ENCODE data around the gene PDP2.
A peak's percentile ranks its signal among the peaks of the same experiment; 100 is the strongest.

PDP2 gene, protein sequence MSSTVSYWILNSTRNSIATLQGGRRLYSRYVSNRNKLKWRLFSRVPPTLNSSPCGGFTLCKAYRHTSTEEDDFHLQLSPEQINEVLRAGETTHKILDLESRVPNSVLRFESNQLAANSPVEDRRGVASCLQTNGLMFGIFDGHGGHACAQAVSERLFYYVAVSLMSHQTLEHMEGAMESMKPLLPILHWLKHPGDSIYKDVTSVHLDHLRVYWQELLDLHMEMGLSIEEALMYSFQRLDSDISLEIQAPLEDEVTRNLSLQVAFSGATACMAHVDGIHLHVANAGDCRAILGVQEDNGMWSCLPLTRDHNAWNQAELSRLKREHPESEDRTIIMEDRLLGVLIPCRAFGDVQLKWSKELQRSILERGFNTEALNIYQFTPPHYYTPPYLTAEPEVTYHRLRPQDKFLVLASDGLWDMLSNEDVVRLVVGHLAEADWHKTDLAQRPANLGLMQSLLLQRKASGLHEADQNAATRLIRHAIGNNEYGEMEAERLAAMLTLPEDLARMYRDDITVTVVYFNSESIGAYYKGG

DNA sequence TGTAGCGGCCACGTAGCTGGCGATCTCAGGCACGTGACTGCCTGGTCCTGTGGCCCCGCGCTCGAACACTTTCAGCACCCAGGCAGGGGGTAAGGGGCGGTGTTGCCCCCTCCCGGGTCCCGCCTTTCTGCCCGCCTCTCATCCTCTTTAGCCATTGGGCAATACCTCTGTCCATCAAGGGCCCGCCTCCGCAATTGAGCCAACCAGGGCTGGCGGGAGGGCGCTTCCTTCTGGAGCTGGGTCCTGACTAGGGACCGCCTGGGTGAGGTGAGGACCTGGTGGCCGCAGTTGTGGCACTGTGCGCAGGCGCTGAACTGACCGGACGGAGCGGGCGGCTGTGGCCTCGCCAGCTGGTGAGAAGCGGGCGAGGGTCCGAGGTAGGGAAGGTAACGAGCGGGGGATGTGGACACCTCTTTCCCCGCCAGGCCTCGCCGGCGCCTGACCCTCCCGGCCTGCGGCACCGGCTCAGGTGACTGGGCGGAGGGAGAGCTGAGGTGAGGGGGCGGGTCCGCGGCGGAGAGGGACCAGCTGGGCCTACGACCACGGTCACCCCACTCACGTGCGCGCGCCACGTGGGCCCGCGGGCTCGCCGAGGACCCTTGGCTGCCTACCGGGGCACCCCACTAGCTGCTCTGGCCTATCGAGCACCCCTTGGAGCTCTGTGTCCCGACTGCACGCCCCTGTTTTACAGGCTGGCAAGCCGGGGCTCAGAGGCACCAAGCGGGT, at the start of gene PDP2:
TSS of gene PDP2 (plus strand) at position 228 of the 726 bp plus-strand sequence. CDS start 3,770 bp downstream, outside the sequence.
- TF ChIP-seq, protein P1, sequence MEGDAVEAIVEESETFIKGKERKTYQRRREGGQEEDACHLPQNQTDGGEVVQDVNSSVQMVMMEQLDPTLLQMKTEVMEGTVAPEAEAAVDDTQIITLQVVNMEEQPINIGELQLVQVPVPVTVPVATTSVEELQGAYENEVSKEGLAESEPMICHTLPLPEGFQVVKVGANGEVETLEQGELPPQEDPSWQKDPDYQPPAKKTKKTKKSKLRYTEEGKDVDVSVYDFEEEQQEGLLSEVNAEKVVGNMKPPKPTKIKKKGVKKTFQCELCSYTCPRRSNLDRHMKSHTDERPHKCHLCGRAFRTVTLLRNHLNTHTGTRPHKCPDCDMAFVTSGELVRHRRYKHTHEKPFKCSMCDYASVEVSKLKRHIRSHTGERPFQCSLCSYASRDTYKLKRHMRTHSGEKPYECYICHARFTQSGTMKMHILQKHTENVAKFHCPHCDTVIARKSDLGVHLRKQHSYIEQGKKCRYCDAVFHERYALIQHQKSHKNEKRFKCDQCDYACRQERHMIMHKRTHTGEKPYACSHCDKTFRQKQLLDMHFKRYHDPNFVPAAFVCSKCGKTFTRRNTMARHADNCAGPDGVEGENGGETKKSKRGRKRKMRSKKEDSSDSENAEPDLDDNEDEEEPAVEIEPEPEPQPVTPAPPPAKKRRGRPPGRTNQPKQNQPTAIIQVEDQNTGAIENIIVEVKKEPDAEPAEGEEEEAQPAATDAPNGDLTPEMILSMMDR (IDR thresholded peaks at IDR 0.05; ENCODE audit: low read depth, low read length, missing control alignments) = no peak
- in situ Hi-C loops (cut with HindIII; ENCODE audit: low sequenced_read_pairs) = no loop called here
- H3K4me3 ChIP-seq (ENCODE audit: low read depth, low read length) = peak within 1 kb of the TSS; percentile 85
- peak; percentile 82 for DNase-seq (ENCODE audit: low read depth)

DNA sequence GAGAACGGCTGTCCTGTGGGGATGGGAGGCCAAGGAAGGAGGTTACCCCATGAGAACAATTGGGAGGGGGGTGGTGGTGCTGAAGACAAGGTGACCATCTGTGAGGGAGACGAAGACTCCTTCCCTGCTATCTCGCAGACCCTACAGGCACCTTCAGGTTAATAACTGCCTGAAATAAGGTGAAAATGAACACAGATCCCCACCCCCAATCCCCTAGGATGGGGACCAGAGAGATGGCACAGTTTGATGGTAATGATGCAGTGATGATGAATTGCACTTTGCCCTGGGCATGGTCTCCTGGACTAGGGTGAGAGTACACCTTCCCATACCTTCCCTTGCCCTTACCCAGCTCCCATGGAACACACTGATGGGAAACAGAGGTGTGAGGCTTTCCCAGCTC, 48.1 kb upstream of the PDP2 start:
- in situ Hi-C loops (cut with HindIII; ENCODE audit: low sequenced_read_pairs) = no loop called here
- TF ChIP-seq, protein P1 (IDR thresholded peaks at IDR 0.05; ENCODE audit: low read depth, low read length, missing control alignments) = no peak
- DNase-seq (ENCODE audit: low read depth) = no peak
- H3K4me3 ChIP-seq (ENCODE audit: low read depth, low read length) = no peak overlapping the region

DNA sequence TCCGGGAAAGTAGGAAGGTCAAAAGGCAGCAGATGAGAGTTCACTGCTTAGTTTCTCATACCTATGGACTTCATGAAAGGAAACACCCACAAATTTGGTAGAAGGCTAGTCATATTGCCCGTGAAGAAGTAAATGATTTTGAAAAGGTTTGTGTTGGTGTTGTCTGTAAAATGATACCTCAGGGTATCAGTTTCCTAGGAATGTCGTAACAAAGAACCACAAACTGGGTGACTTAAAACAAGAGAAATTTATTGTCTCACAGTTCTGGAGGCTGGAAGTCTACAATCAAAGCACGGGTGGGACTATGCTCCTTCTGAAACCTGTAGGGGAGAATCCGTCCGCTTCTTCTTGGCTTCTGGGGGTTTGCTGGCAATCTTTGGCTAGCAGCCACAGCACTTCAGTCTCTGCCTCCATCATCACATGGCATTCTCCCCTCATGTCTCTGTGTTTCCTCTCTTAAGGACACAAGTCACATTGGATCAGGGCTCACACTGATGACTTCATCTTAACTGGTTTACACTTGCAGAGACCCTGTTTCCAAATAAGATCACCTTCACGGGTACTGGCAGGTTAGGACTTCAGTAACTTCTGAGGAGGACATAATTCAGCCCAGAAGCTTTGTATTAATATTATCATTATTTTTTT, 47.5 kb upstream of the PDP2 start:
- H3K4me3 ChIP-seq (ENCODE audit: low read depth, low read length) = no peak overlapping the region
- no peak for DNase-seq (ENCODE audit: low read depth)
- TF ChIP-seq, protein P1 (IDR thresholded peaks at IDR 0.05; ENCODE audit: low read depth, low read length, missing control alignments) = no peak
- in situ Hi-C loops (cut with HindIII; ENCODE audit: low sequenced_read_pairs) = no loop called here

DNA sequence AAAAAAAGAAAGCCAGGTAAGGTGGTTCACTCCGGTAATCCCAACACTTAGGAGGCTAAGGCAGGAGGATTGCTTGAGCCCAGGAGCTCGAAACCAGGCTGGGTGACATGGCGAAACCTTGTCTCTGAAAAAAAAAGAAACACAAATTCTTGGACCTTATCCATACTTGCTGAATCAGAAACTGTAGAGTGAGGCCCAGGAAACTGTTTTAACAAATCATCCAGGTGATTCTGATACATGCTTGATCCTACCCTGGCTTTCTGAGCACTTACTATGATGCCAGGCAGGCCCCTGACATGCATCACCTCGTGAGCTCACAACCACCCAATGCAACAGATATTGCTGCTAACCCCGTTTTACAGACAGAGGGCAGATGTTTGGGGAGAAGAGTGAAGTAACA, 45.6 kb upstream of the PDP2 start:
- in situ Hi-C loops (cut with HindIII; ENCODE audit: low sequenced_read_pairs) = no loop called here

DNA sequence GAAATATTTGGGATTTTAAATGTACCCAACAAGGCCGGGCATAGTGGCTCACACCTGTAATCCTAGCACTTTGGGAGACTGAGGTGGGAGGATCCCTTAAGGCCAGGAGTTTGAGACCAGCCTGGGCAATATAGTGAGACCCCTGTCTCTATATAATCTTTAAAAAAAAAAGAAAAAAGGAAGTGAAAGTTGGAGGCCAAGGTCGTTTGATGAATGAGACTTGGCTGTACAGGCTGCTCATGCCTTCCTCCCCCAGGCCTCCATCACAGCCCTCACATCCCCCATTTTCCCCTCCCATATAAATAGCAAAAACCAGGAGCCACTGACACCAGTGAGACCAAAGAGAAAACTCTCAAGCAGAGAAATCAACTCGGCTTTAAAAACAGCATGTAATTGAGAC, 39.4 kb upstream of the PDP2 start:
- H3K4me3 ChIP-seq (ENCODE audit: low read depth, low read length) = no peak overlapping the region
- in situ Hi-C loops (cut with HindIII; ENCODE audit: low sequenced_read_pairs) = no loop called here
- TF ChIP-seq, protein P1 (IDR thresholded peaks at IDR 0.05; ENCODE audit: low read depth, low read length, missing control alignments) = no peak
- DNase-seq (ENCODE audit: low read depth) = no peak

More for the DNA sequence above, 45.6 kb upstream of the PDP2 start:
- no peak for DNase-seq (ENCODE audit: low read depth)
- TF ChIP-seq, protein P1 (IDR thresholded peaks at IDR 0.05; ENCODE audit: low read depth, low read length, missing control alignments) = no peak
- H3K4me3 ChIP-seq (ENCODE audit: low read depth, low read length) = no peak overlapping the region

DNA sequence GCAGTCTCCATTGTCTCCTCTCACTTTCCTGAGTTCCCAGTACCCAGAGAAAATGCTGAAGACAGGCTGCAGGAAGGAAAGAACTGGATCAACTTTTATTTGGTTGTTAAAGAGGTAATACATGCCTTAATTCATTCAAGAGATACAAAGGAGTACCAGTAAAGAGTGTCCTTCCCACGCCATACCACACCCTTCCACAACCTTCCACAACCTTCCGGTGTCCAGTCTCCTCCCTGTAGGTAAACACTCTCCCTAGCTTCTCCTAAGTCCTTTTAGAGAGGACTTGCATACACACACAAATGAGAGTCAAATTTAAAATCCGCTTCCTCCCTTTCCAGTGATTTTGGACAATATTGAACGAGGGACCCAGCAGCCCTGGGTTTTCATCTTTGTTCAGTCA, 38.9 kb upstream of the PDP2 start:
- in situ Hi-C loops (cut with HindIII; ENCODE audit: low sequenced_read_pairs) = no loop called here
- TF ChIP-seq, protein P1 (IDR thresholded peaks at IDR 0.05; ENCODE audit: low read depth, low read length, missing control alignments) = no peak
- H3K4me3 ChIP-seq (ENCODE audit: low read depth, low read length) = no peak overlapping the region
- DNase-seq (ENCODE audit: low read depth) = no peak
